RWPE2 (cell line): ENCODE data around the gene PLEKHM3.

Experiments
- ATAC-seq: fragments of 200-7000 bp; cut with Tn5 transposase; 3 replicates; pipeline ENCODE4 v1.9.1; 2021; ENCODE audit warnings: low read depth
- DNase-seq: peaks from one replicate; pipeline ENCODE4 v3.0.0-alpha.2; 2020; ENCODE audit warnings: low spot score
- H3K27ac ChIP-seq: fragments of 450-650 bp; 2 replicates; pipeline ENCODE4 v1.5.1; 2017; ENCODE audit warnings: mild to moderate bottlenecking; ENCODE audit not compliant: poor library complexity, severe bottlenecking
- H3K27me3 ChIP-seq: fragments of 250-450 bp; sonication (Bioruptor Pico); 2 replicates; pipeline ENCODE4 v1.5.1; 2021; ENCODE audit warnings: mild to moderate bottlenecking, moderate library complexity; ENCODE audit not compliant: insufficient read depth, poor library complexity, severe bottlenecking
- H3K36me3 ChIP-seq: fragments of 250-450 bp; sonication (Bioruptor Pico); 2 replicates; pipeline ENCODE4 v1.5.1; 2020; ENCODE audit warnings: low read depth, mild to moderate bottlenecking, moderate library complexity
- H3K4me1 ChIP-seq: fragments of 250-450 bp; sonication (Bioruptor Pico); 2 replicates; pipeline ENCODE4 v1.5.1; 2021; ENCODE audit warnings: mild to moderate bottlenecking, moderate library complexity; ENCODE audit not compliant: insufficient read depth, poor library complexity, severe bottlenecking
- H3K4me3 ChIP-seq: fragments of 250-450 bp; sonication (Bioruptor Pico); 2 replicates; pipeline ENCODE4 v1.5.1; 2021; ENCODE audit warnings: mild to moderate bottlenecking, moderate library complexity; ENCODE audit not compliant: severe bottlenecking
- H3K9me3 ChIP-seq: fragments of 250-450 bp; sonication (Bioruptor Pico); 2 replicates; pipeline ENCODE4 v1.5.1; 2021; ENCODE audit warnings: mild to moderate bottlenecking, moderate library complexity; ENCODE audit not compliant: severe bottlenecking
- CTCF ChIP-seq: fragments of 450-650 bp; IDR thresholded peaks from one replicate; pipeline ENCODE4 v1.5.1; 2017; ENCODE audit warnings: mild to moderate bottlenecking, moderate library complexity; ENCODE audit not compliant: poor library complexity, severe bottlenecking

PLEKHM3 gene

GRCh38 chr2:207953354-207953753, 72.0 kb downstream of the PLEKHM3 start:
- no peak for ATAC-seq
- Histone ChIP-seq H3K9me3 (peaks cover 2% of the 10 kb centered on the region), H3K4me3 (no peak overlapping the region), H3K36me3 (no peaks in the 10 kb centered on the region), H3K27ac (no peak overlapping the region), H3K27me3 (no peaks in the 10 kb centered on the region), H3K4me1 (no peaks in the 10 kb centered on the region)
- no peak for TF ChIP-seq CTCF
- DNase-seq: no peak

GRCh38 chr2:207952564-207953345, 72.6 kb downstream of the PLEKHM3 start:
- no peaks in the 10 kb centered on the region for H3K4me1 ChIP-seq
- H3K27me3 ChIP-seq: no peaks in the 10 kb centered on the region
- DNase-seq: no peak
- no peak for ATAC-seq
- no peak overlapping the region for H3K4me3 ChIP-seq
- TF ChIP-seq CTCF: no peak
- H3K9me3 ChIP-seq: peaks cover 2% of the 10 kb centered on the region
- no peak overlapping the region for H3K27ac ChIP-seq
- H3K36me3 ChIP-seq: no peaks in the 10 kb centered on the region

- no peaks in the 10 kb centered on the region for H3K4me1 ChIP-seq
- no peak overlapping the region for H3K4me3 ChIP-seq
- DNase-seq (no peak), ATAC-seq (no peak)
- TF ChIP-seq CTCF: no peak
- no peaks in the 10 kb centered on the region for H3K27me3 ChIP-seq
- H3K27ac ChIP-seq: no peak overlapping the region
- H3K36me3 ChIP-seq: no peaks in the 10 kb centered on the region
- peaks cover 2% of the 10 kb centered on the region for H3K9me3 ChIP-seq
Observed at GRCh38 chr2:207951734-207952470, 73.4 kb downstream of the PLEKHM3 start.

GRCh38 chr2:207950761-207951114, 74.6 kb downstream of the PLEKHM3 start:
- ATAC-seq (no peak), DNase-seq (no peak)
- Histone ChIP-seq H3K27ac (no peak overlapping the region), H3K27me3 (no peaks in the 10 kb centered on the region), H3K36me3 (no peaks in the 10 kb centered on the region), H3K9me3 (peaks cover 2% of the 10 kb centered on the region), H3K4me1 (no peaks in the 10 kb centered on the region), H3K4me3 (no peak overlapping the region)
- no peak for TF ChIP-seq CTCF
